T-helper 9 cell (primary cell): ENCODE measurements around the gene TBC1D12.

Experiments
- DNase-seq: peaks from one replicate; pipeline ENCODE4 v3.0.0-alpha.2; 2020

Gene TBC1D12

DNA sequence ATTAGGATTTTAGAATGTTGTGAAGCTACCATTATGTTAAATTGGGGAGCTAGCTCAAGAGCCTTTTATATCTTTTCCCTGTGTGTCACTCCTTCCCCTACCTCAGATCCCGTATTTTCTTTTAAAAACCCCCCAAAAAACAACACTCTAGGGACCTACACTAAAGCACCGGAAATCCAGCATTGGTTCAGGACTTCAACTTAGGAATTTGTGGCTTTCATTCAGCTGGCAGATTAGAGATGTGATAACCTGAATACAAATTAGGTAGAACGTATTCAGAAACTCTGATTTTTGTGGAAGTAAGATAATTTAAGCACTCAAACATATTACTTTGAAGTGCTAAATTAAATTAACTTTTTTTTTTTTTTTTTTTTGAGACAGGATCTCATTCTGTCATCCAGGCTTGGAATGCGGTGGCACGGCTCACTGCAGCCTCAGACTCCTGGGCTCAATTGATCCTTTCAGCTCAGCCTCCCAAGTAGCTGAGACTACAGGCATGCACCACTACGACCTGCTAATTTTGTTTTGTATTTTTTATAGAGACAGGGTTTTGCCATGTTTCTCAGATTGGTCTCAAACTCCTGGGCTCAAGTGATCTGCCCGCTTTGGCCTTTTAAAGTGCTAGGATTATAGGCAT is 6.8 kb downstream of the TBC1D12 start:
- DNase-seq, result no peak

DNA sequence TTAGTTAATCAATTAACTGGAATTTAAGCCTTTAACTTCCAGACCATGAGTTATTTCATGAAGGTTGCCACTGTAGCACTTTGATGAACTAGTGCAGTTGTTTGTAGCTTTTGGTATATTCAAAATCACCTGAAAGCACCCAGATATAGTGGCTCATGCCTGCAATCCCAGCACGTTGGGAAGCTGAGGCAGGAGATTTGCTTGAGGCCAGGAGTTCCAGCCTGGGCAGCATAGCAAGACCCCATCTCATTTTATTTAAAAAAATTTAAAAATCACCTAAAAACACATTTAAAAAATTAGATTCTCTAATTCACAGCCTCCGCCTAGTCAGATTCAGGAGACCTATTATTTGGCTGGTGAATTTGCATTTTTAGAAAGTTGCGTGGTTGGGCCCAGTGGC is 9.0 kb downstream of the TBC1D12 start:
- no peak for DNase-seq

DNA sequence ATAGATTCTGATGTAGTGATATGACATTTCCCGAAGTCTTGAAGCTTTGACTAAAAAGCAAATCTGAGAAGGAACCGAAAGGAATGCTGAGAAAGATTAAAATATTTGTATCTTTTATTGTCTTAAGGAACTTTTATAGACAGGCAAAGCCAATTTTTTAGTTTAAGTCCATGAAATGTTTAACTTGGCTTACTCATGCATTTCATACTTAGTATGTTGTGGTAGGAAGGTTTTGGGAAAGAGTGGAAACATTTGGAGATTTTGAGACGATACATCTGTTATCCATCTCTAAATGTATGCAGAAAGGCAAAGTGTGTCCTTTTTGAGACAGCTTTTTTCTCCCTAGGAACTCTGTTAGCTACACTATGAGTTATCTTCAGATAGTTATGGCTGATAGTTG is 10.1 kb downstream of the TBC1D12 start:
- no peak for DNase-seq

DNA sequence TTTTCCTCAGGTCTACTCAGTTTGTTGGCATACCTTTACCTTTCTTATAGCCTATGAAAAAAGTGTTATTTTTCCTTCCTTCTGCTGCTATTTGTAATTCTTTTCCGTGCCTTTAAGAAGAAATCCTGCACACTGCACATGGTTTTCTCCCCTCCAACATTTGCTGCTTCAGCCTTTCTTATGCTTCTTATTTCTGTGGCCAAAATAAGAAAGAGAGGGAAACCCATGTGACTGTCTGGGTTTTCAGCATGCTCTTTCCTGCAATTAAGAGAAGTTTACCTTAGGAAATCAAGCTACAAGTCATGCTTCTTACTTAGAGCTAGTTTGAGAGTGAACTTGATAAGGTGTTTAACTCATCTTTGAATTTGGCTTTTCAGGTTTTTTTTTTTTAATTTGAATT is 11.0 kb downstream of the TBC1D12 start:
- no peak for DNase-seq

DNA sequence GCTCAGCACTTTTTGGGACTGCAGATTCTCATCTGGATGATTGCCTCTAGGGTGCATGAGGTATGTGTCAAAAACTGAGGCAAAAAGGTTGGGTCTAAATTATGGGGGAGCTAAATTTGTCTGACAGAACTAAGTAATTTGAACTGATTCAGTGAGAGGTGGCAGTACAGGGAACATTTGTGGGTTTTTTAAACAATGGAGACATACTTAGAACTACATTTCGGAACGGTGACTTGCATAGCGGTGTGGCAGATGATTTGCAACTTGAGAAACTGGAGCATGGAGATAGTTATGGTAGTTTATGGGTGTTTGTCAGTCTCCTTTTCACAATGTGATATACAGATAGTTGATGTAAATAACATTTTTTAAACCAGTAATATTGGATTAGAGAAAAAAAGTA is 14.6 kb downstream of the TBC1D12 start:
- no peak for DNase-seq

DNA sequence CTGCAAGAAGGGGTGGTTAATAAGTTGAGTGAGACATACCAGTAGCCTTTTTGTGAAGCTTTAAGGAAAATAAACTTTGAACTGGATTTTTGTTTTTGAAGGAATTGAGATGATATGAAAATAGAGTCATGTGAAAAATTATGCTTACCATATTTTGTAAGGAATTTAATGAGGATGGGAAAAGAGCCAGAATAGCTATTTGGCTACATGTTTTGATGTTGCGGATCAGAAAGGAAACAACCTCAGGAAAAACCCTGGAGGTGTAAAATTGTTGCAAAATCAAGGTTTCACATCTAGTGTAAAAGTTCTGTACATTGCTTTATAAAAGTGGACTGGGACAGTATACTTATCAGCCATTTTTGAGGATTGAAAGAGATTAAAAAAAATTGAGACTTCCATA is 15.0 kb downstream of the TBC1D12 start:
- no peak for DNase-seq

DNA sequence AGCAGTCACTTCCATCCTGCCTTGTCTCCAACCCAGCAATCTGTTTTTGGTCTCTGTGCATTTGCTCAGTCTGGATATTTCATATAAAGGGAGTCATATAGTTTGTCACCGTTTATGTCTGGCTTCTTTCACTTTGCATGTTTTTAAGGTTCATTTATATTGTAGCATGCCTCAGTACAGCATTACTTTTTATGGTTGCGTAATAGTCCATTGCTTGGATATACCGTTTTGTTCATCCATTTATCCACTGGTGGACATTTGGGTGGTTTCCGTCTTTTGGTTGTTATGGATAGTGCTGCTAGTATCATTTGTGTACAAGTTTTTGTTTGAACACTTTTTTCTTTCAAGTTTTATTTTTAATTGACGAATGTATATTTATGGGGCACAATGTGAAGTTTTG is 18.2 kb downstream of the TBC1D12 start:
- DNase-seq, result no peak

DNA sequence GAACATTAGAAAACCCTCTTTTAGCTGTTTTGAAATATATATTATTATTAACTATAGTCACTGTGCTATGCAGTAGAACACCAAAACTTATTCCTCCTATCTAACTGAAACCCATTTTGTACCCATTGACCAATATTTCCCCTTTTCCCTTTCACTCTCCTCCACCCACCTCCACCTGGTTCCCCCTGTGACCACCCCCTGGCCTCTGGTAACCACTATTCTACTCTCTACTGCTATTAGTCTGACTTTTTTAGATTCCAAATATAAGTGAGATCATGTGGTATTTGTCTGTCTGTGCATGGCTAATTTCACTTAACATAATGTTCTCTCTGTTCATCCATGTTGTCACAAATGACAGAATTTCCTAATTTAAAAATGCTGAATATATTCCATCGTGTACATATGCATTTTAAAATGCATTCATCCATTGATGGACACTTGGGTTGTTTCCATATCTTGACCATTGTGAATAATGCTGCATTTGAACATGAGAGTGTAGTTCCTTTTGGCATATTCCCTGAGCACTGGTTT is 18.7 kb downstream of the TBC1D12 start:
- DNase-seq, result no peak

DNA sequence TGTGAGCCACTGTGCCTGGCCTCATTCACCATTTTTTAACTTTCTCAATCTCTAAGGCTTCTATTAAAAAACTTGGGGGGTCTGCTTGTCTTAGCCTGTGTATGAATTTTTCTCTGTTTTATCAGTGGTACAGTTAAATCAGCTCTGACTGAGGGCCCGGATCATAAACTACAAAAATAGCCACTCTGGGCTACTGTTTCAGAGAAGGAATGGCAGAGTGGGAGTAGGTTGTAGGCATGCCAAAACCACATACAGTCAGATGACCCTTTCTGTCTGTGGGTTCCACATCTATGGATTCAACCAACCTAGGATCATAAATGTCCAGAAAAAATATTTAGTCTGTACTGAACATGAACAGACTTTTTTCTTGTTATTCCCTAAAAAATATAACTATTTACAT is 21.3 kb downstream of the TBC1D12 start:
- no peak for DNase-seq

DNA sequence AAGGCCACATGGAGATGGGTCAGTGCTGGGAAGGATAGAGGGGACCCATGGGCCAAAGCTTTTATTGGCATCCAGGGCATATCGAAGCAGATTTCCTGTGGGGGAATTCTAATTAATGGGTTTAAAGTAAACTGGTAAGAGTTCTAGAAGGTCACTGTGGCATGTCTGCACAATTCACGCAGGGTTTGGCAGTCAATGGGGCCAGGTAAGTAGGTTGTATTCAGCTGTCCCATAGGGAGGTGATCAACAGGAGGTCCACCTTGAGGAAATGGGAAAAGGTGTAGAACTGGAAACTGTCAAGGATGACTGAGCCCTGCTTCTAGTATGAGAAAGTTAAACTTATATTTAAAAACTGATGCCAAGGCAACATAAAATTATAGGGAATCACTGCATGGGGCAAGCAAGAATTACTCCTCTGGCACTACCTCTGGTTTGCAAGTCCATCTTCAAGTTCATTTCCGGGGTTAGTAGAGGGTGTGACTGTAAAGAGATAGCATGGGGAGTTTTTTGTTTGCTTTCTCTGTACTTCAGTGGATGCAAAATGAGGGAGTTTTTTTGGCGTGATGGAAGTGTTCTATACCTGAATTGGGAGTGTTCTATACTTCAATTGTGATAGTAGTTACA is 22.5 kb downstream of the TBC1D12 start:
- DNase-seq, result no peak

DNA sequence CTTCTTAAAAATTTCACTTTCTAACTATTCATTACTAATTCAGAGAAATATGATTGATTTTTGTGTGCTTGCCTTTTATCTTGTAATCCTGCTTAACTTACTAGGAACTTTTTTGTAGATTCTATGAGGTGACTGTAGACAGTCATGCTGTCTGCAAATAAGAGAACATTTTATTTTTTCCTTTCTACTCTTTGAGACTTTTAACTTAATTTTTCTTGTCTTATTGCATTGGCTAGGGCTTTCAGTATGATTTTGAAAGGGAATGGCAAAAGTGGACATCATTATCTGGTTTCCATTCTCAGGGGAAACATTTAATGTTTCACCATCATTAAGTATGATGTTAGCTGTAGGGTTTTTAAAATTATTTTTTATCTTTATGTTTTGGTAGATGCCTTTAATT is 23.6 kb downstream of the TBC1D12 start:
- no peak for DNase-seq

DNA sequence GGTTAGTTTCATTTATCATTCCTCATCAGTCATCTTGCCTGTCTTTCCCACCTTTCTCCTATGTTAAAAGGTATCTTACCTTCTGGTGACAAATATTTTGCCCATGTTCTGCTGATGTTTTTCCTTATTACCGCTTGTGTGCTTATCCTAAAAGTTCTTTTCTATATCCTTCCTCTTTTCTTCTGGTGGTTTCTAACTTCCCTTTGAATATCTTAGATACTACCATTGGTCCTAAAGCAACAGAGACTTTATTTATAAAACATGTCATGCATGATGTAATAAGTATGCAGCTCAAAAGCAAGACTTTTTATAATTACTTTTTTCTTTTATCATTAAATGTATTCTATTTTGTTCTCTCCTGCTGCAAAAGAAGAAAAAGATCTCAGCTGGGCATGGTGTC is 24.8 kb downstream of the TBC1D12 start:
- DNase-seq, result no peak

DNA sequence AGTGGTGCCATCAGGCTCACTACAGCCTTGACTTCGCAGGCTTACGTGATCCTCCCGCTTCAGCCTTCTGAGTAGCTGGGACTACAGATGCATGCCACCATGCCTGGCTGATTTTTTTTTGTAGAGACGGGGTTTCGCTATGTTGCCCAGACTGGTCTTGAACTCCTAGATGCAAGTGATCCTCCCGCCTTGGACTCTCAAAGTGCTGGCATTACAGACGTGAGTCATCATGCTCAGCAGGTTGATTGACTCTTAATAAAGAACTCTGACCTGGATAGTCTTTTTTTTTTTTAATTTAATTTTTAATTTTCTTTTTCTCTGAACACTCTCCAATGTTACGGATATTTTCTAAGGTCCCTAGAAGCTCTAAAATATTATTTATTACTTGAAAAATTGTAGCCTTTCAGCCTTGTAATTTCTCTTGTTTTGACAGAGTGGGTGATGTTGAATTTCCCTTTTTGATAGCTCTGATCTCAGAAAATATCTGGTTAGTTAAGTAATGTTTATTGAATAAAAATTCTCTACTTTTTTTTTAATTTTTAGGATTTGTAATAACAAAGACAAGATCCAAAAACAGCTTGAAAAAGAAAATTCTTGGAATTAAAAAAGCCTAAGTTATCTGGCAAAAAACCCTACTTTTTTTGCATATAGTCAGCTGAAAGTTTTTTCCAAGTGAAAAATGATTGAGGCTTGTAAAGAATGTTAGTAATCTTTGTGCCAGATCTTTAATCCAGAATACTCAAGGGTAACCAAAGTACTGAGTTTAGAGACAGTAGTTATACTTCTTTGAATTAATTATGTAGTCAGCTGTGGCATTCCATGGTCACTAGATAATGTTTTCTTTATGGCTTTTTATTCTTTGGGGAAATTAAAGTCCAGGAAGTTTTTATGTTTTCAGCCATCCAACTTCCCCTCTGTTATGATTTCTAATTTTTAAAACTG is 26.7 kb downstream of the TBC1D12 start:
- no peak for DNase-seq

DNA sequence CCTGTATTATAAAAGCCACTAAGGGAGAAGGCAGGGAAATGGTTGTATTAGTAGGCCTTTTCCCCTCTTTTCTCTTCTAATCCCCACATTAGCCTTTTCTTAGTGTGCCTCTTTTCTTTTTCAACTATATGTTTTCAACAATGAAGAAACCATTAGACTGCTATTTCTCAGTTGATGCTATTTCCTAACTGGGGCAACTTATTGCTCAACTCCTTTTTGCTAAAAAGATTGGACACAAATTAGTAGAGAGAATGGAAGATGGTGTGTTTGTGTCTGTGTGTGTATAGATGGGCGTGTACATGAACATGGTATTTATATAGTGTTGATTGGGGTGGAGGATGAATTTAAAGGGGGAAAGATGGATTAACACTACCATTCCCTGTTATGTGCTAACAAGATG is 28.4 kb downstream of the TBC1D12 start:
- DNase-seq, result no peak

DNA sequence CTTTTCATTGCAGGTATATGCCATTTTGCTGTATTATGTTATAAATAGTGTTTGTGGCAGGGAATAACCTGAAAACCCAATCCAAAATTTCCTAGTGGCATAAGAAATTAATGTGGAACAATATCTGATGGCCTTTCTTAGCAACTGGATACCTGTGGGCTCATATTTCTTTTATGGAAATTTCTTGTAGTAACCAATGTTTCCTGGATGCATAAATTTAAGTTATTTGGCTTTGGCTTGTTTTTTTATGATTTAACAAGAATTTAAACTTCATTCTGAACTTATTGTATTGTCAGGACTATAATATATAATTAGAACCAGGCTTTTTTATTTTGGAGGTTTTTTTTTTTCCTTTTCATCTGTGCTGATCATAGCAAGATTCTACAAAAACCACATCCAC is 30.1 kb downstream of the TBC1D12 start:
- no peak for DNase-seq

DNA sequence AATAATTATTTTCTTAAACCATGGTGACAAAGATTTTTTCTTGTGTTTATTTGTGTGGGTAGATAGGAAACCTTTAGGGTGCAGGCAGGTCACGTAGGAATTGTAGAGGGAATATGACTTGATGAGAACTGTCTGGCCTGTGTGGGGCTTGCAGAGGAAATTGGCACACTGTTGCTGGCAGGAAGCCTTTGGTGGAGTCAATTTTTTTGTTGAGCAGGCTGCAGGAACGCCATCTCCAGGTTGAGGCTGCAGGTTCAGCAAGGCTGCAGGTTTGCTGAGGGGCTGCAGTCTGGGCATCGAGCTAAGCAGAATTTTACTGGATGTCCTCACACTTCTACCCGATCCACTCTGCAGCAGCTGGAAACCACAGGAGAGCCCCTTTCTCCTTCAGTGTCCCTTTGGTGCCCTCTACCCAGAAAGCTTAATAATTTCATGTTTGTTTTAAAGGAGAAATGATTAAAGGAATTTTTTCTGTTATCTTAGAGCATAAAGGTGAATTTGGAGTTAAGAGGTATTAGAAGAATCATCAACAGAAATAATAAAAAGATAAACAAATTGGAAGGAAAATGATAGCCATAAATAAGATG is 37.0 kb downstream of the TBC1D12 start:
- DNase-seq, result no peak

DNA sequence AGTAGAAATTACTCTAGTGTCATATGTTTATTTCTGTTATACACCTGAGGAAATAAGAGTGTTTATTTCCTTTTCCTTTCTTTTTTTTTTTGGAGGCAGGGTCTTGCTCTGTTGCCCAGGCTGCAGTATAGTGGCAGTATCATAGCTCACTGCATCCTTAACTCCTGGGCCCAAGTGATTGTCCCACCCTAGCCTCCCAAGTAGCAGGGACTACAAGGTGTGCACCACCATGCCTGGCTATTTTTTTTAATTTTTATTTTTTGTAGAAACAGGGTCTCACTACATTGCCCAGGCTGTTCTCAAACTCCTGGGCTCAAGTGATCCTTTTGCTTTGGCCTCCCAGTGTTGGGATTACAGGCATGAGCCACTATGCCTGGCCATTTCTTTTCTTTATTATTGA is 37.8 kb downstream of the TBC1D12 start:
- DNase-seq, result no peak

DNA sequence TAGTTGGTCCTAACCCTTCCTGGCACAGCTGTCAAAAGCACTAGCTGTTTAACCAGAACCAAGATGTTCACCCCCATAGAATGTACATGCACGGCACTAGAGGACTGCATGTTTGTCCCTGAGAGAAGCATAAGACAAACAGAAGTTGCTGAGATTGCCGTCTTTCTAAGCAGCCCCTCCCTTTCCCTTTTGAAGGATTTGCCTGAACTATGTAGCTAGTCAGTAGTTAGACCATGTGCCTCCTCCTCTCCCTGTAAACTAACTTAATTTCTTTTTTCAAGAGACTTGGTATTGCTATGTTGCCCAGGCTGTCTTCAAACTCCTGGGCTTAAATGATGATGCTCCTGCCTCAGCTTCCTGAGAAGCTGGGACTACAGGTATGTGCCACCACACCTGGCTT is 40.7 kb downstream of the TBC1D12 start:
- no peak for DNase-seq

DNA sequence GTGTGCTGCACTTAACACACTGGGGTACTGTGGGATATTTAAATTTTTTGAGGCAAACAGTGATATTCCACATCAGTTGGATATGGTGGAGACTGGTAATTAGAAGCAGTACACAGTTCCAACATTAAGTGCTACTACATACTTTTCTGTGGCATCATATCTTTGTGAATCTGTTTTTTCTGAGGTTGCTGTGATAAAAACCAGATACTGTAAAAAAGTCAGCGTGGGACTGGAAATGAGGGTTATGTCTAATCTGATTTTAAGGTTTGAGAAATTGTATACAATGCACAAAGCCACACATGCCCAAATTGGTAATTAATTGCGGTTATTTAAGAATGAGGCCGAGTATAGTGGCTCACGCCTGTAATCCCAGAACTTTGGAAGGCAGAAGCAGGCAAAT is 41.2 kb downstream of the TBC1D12 start:
- DNase-seq, result no peak

DNA sequence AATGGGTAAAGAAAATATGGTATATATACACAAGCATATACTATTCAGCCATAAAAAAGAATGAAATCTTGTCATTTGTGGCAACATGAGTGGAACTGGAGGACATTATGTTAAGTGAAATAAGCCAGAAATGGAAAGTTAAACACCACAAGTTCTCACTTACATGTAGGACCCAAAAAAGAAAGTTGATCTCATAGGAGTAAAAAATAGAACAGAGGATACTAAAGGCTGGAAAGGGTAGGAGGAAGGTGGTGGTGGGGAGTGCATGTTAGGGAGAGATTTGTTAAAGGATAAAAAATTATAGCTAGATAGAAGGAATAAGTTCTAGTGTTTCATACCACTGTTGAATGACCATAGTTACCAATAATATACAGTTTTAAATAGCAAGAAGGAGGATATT is 48.4 kb downstream of the TBC1D12 start:
- DNase-seq, result no peak

DNA sequence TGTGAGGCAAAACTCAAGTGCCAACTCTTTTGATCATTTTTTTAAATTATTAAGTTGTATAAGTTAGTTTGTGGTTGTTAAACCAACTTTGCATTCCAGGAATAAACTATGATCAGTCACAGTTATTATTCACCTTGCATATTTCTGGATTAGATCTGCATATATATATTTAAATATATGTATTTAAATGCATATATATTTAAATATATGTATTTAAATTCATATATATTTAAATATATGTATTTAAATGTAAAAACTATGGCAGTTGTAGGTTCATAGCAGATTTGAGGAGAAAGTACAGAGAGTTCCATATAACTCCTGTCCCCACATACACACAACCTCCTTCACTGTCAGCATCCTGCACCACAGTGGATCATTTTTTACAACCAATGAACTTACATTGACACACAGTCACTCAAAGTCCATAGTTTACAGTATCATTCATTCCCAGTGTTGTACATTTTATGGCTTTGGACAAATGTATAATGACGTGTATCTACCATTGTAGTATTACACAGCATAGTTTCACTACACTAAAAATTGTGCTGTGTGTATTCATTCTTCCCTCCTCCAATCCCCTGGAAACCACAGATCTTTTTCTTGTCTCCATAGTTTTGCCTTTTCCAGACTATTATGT is 49.7 kb downstream of the TBC1D12 start:
- no peak for DNase-seq

DNA sequence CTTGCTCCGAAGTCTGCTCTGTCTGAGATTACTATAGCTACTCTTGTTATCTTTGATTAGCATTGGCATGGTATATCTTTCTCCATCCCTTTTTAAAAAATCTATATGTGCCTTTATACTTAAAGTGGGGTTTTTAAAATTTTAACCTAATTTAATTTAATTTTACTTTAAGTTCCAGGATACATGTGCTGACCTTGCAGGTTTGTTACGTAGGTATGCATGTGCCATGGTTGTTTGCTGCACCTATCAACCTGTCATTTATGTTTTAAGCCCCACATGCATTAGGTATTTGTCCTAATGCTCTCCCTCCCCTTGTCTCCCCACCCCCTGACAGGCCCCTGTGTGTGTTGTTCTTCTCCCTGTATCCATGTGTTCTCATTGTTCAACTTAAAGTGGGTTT is 54.6 kb downstream of the TBC1D12 start:
- DNase-seq, result no peak

DNA sequence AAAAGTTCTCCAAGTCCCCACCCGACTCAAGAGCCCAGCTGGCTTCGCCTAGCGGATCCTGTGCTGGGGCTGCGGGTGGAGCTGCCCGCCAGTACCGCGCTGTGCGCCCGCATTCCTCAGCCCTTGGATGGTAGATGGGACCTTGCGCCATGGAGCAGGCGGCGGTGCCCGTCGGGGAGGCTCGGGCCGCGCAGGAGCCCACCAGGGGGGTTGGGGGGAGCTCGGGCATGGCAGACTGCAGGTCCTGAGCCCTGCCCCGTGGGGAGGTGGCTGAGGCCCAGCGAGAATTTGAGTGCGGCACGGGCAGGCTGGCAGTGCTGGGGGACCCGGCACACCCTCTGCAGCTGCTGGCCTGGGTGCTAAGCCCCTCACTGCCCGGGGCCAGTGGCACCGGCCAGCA is 57.0 kb downstream of the TBC1D12 start:
- no peak for DNase-seq
